WERI-Rb-1 (cell line): ENCODE data around the gene SUDS3.

Experiments
- DNase-seq: peaks from one replicate; pipeline ENCODE4 v3.0.0-alpha.2; 2020
- H3K27ac ChIP-seq: fragments of 250-450 bp; sonication (Bioruptor Pico); 2 replicates; pipeline ENCODE4 v1.5.1; 2020; ENCODE audit warnings: mild to moderate bottlenecking, moderate library complexity
- H3K27me3 ChIP-seq: fragments of 250-450 bp; sonication (Bioruptor Pico); 2 replicates; pipeline ENCODE4 v1.5.1; 2021; ENCODE audit warnings: mild to moderate bottlenecking, low read depth, moderate library complexity; ENCODE audit not compliant: insufficient read depth, severe bottlenecking
- H3K36me3 ChIP-seq: fragments of 250-450 bp; sonication (Bioruptor Pico); 2 replicates; pipeline ENCODE4 v1.5.1; 2020; ENCODE audit warnings: mild to moderate bottlenecking, moderate library complexity
- H3K4me3 ChIP-seq: 2 replicates; pipeline ENCODE4 v1.5.1; 2011; ENCODE audit warnings: low read depth, mild to moderate bottlenecking, control low read depth, low read length
- H3K9me3 ChIP-seq: fragments of 250-450 bp; sonication (Bioruptor Pico); 2 replicates; pipeline ENCODE4 v1.5.1; 2021; ENCODE audit warnings: mild to moderate bottlenecking, moderate library complexity; ENCODE audit not compliant: severe bottlenecking
- CTCF ChIP-seq: IDR thresholded peaks from 2 replicates; pipeline ENCODE4 v1.5.1; 2011; ENCODE audit warnings: low read depth, mild to moderate bottlenecking, control low read depth, inconsistent platforms, low read length

Gene SUDS3

DNA sequence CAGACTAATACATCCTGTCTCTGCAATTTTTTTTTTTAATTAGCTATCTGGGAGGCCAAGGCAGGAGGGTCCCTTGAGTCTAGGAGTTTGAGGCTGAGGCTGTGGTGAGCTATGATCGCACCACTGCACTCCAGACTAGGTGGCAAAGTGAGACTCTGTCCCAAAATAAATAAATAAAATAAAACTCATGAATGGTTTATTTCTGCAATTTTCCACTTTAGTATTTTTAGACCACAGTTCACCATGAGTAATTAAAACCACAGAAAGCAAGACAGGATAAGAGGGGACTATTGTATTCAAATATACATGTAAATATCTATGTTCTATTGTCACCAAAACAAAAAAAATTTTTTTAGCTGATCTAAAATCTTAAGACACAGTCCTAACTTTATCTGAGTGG is 21.5 kb upstream of the SUDS3 start:
- Histone ChIP-seq H3K27me3 (no peaks in the 10 kb centered on the region), H3K36me3 (no peaks in the 10 kb centered on the region), H3K4me3 (no peak overlapping the region), H3K9me3 (no peaks in the 10 kb centered on the region), H3K27ac (no peak overlapping the region)
- DNase-seq: no peak
- no peak for TF ChIP-seq CTCF

- Histone ChIP-seq H3K36me3 (no peaks in the 10 kb centered on the region), H3K27me3 (no peaks in the 10 kb centered on the region), H3K4me3 (no peak overlapping the region), H3K27ac (no peak overlapping the region), H3K9me3 (no peaks in the 10 kb centered on the region)
- TF ChIP-seq CTCF: no peak
- DNase-seq: no peak
Observed at GRCh38 chr12:118355843-118356242, 20.5 kb upstream of the SUDS3 start.

GRCh38 chr12:118356809-118357256 is 19.5 kb upstream of the SUDS3 start:
- H3K9me3 ChIP-seq: no peaks in the 10 kb centered on the region
- no peaks in the 10 kb centered on the region for H3K36me3 ChIP-seq
- H3K27me3 ChIP-seq: no peaks in the 10 kb centered on the region
- no peak for TF ChIP-seq CTCF
- DNase-seq: no peak
- no peak overlapping the region for H3K27ac ChIP-seq
- no peak overlapping the region for H3K4me3 ChIP-seq

DNA sequence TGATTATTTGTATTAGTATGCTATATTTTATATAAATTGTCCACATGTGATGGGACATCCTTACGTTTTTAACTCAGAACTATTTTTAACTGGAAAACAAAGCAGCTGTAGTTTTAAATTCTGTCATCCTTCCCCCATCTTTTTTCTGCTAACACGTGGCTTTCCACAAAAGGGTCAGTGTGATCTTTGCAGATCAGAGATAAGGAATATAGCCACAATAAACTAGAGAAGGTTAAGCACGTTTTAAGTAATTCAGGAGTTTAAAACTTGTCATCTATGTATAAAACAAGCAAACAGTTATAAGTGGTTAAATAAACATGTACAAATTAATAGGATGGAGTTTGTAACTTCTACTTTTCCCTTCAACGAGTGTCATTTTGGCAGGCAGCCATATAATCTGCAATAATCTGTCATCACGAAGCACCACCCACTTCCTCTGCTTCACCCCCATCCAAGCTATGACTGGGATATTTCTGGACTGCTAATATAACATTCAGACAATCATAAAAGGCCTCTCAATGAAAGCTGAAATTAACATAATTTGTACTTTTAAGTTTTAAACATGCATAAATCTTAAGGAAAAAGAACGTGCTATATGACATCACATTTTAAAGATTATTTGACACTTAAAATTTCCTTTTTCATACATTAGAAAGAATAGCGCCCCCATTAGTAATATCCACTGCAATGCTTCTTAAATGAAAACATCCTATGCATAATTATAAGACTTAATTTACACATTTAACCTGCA is 18.9 kb upstream of the SUDS3 start:
- Histone ChIP-seq H3K36me3 (no peaks in the 10 kb centered on the region), H3K9me3 (no peaks in the 10 kb centered on the region), H3K4me3 (no peak overlapping the region), H3K27ac (no peak overlapping the region), H3K27me3 (no peaks in the 10 kb centered on the region)
- no peak for DNase-seq
- no peak for TF ChIP-seq CTCF

DNA sequence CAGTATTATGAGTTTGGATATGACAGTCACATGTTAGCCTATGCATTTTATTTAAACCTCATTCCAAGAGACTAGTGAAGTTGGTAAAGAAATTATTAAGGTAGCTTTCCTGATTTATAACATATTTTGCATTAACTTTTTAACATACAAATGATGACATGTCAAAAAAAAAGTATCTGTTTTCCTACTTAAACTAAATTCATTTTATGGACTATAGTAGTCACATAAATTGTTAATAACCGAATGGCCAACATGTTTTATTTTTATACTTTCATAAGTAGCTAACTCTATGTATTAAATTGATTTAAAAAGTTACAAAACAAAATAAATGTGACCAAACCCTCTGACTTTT is 18.4 kb upstream of the SUDS3 start:
- DNase-seq: no peak
- Histone ChIP-seq H3K27ac (no peak overlapping the region), H3K27me3 (no peaks in the 10 kb centered on the region), H3K4me3 (no peak overlapping the region), H3K36me3 (no peaks in the 10 kb centered on the region), H3K9me3 (no peaks in the 10 kb centered on the region)
- no peak for TF ChIP-seq CTCF
